HEK293 (cell line): ENCODE results near the gene POLD3.

Source experiments
- CTCF ChIA-PET: fragments of 350-600 bp; formaldehyde crosslinking; extraction: SDS; loops from one replicate; lab custom pipeline; 2021; ENCODE audit warnings: antibody characterized with exemption; lab: Yijun Ruan, JAX
- POLR2A ChIA-PET: fragments of 300-600 bp; formaldehyde crosslinking; extraction: SDS; loops from one replicate; lab custom pipeline; 2020; ENCODE audit warnings: antibody characterized with exemption, inconsistent platforms; lab: Yijun Ruan, JAX
- H3K27ac ChIP-seq: fragments of 200-500 bp; sonication (Bioruptor generic); 2 replicates; pipeline ENCODE4 v1.5.1; 2014; ENCODE audit warnings: low read depth, low read length, control low read depth, inconsistent platforms; ENCODE audit errors: extremely low read depth
- H3K36me3 ChIP-seq, 2 experiments: fragments of 200-500 bp in 1 of 2; sonication (Bioruptor generic) in 1 of 2; 1 replicate in 1 of 2; 2 replicates in 1 of 2; pipeline ENCODE4 v1.5.1; 2014 to 2017; ENCODE audit warnings: inconsistent platforms in 2 of 2, low read length in 2 of 2; ENCODE audit not compliant: control insufficient read depth in 2 of 2, insufficient read depth in 1 of 2
- H3K4me1 ChIP-seq: fragments of 200-500 bp; sonication (Bioruptor generic); 2 replicates; pipeline ENCODE4 v1.5.1; 2014; ENCODE audit warnings: mild to moderate bottlenecking, low read length, inconsistent platforms; ENCODE audit not compliant: control insufficient read depth, insufficient read depth
- H3K4me3 ChIP-seq: 2 replicates; pipeline ENCODE4 v1.5.1; 2011; ENCODE audit warnings: low read depth, mild to moderate bottlenecking, control low read depth, low read length, moderate library complexity
- H3K9me3 ChIP-seq: fragments of 200-500 bp; sonication (Bioruptor generic); 2 replicates; pipeline ENCODE4 v1.5.1; 2014; ENCODE audit warnings: low read depth, low read length, inconsistent platforms; ENCODE audit not compliant: control insufficient read depth, insufficient read depth
- GLI2 ChIP-seq: fragments of 450-650 bp; formaldehyde crosslinking; IDR thresholded peaks from 2 replicates; pipeline ENCODE4; 2017; ENCODE audit warnings: missing biosample characterization, missing genetic modification characterization, low read depth, borderline replicate concordance
- KLF8 ChIP-seq: fragments of 450-650 bp; formaldehyde crosslinking; IDR thresholded peaks from 2 replicates; pipeline ENCODE4 v1.5.1; 2016; ENCODE audit warnings: missing biosample characterization, missing genetic modification characterization
- SETDB1 ChIP-seq: IDR thresholded peaks from one replicate; pipeline ENCODE4 v1.6.1; 2017; ENCODE audit warnings: mild to moderate bottlenecking, low read length, moderate library complexity, mixed read lengths; ENCODE audit not compliant: insufficient read length
- TRIM28 ChIP-seq: IDR thresholded peaks from 2 replicates; pipeline ENCODE4 v1.6.1; 2011; ENCODE audit warnings: low read length, control low read depth, borderline replicate concordance
- ZNF132 ChIP-seq: fragments of 450-650 bp; formaldehyde crosslinking; IDR thresholded peaks from 2 replicates; pipeline ENCODE4 v1.5.1; 2017; ENCODE audit warnings: missing biosample characterization, missing genetic modification characterization, borderline replicate concordance
- ZNF175 ChIP-seq: fragments of 450-650 bp; formaldehyde crosslinking; IDR thresholded peaks from 2 replicates; pipeline ENCODE4 v1.5.1; 2016; ENCODE audit warnings: missing biosample characterization, missing genetic modification characterization
- ZNF350 ChIP-seq: fragments of 450-650 bp; formaldehyde crosslinking; IDR thresholded peaks from 2 replicates; pipeline ENCODE4 v1.5.0; 2017; ENCODE audit warnings: missing biosample characterization, mild to moderate bottlenecking, missing genetic modification characterization
- ZNF426 ChIP-seq: fragments of 450-650 bp; formaldehyde crosslinking; IDR thresholded peaks from 2 replicates; pipeline ENCODE4 v1.5.1; 2017; ENCODE audit warnings: missing biosample characterization, missing genetic modification characterization, mild to moderate bottlenecking, inconsistent platforms, moderate library complexity
- ZNF549 ChIP-seq: fragments of 450-650 bp; IDR thresholded peaks from 2 replicates; pipeline ENCODE4 v1.5.1; 2018; ENCODE audit warnings: missing biosample characterization, missing genetic modification characterization, mild to moderate bottlenecking, inconsistent platforms, moderate library complexity
- ZNF585B ChIP-seq: fragments of 450-650 bp; formaldehyde crosslinking; IDR thresholded peaks from 2 replicates; pipeline ENCODE4 v1.5.1; 2016; ENCODE audit warnings: missing biosample characterization, missing genetic modification characterization
- ZNF626 ChIP-seq: fragments of 450-650 bp; sonication (Bioruptor Pico); formaldehyde crosslinking; IDR thresholded peaks from 2 replicates; pipeline ENCODE4 v1.5.1; 2018; ENCODE audit warnings: missing biosample characterization, missing genetic modification characterization, inconsistent platforms
- TF ChIP-seq, protein P1 (sequence below): fragments of 450-650 bp; formaldehyde crosslinking; IDR thresholded peaks from 2 replicates; pipeline ENCODE4 v1.5.1; 2016; ENCODE audit warnings: missing biosample characterization, missing genetic modification characterization, borderline replicate concordance
- TF ChIP-seq, protein P2 (sequence below): fragments of 450-650 bp; formaldehyde crosslinking; IDR thresholded peaks from 2 replicates; pipeline ENCODE4 v1.5.1; 2016; ENCODE audit warnings: missing biosample characterization, missing genetic modification characterization, borderline replicate concordance
- TF ChIP-seq, protein P3 (sequence below): fragments of 450-650 bp; formaldehyde crosslinking; IDR thresholded peaks from 2 replicates; pipeline ENCODE4 v1.5.0; 2017; ENCODE audit warnings: missing biosample characterization, missing genetic modification characterization, borderline replicate concordance

The POLD3 gene

DNA sequence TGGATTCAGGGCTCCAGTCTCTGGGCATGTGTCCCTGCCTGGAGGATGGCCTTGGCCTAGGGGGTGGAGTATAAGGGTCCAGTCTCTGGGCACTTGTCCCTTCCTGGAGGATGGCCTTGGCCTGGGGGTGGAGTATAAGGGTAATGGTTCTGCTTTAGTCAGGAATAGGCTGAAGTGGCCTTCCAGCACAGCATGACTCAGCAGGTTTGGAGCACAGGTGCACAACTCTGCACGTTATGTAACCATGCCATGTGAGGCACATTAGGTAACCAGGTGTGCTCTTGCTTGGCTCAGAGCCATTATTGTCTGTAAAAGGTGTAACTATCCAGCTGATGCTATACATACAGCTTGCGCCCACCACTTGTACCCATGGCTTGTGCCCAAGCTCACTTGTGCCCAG is 48.4 kb upstream of the POLD3 start:
- no peak overlapping the region for H3K27ac ChIP-seq

DNA sequence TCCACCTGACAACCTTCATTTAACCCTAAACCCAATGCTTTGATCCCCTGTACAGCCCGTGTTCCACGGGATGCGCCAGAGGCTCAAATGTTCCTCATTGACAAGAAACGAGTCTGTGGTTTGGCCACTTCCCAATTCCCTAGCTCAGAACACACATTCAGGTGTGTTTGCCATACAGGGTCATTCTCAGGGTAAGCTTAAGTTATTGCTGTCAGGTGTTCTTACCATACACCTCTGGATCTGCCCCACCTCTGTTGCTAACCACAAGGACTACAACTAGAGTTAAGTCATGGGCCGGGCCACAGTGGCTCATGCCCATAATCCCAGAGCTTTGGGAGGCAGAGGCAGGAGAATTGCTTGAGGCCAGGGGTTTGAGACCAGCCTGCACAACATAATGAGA is 45.6 kb upstream of the POLD3 start:
- ChIA-PET POLR2A (no interaction called here), CTCF (interaction anchor here (0.6 kb wide), 1 partner anchor 110 kb away, joined by 3 read pairs; no protein-coding TSS in a partner anchor)
- no peak overlapping the region for H3K27ac ChIP-seq
- TF ChIP-seq ZNF585B (tag by site-specific recombination) = 0 out of 2 replicates have a peak, but pooled peaks have one; percentile 8
- no peak for TF ChIP-seq ZNF350
- H3K36me3 ChIP-seq = no peaks in the 10 kb centered on the region
- no peaks in the 10 kb centered on the region for H3K4me1 ChIP-seq
- H3K9me3 ChIP-seq = no peaks in the 10 kb centered on the region
- no peak overlapping the region for H3K4me3 ChIP-seq

More for the DNA sequence above, 48.4 kb upstream of the POLD3 start:
- Histone ChIP-seq H3K36me3 (no peaks in the 10 kb centered on the region), H3K4me3 (no peak overlapping the region), H3K9me3 (no peaks in the 10 kb centered on the region), H3K4me1 (no peaks in the 10 kb centered on the region)
- ChIA-PET CTCF (no interaction called here), POLR2A (no interaction called here)
- peak; percentile 64 for TF ChIP-seq ZNF549 (tag by site-specific recombination)
- peak; percentile 91; the same call in 1 of the 2 replicates for TF ChIP-seq TRIM28
- no peak for TF ChIP-seq KLF8 (tag by site-specific recombination)
- TF ChIP-seq SETDB1 = peak; percentile 77
- TF ChIP-seq GLI2 = no peak
- TF ChIP-seq, protein P1, sequence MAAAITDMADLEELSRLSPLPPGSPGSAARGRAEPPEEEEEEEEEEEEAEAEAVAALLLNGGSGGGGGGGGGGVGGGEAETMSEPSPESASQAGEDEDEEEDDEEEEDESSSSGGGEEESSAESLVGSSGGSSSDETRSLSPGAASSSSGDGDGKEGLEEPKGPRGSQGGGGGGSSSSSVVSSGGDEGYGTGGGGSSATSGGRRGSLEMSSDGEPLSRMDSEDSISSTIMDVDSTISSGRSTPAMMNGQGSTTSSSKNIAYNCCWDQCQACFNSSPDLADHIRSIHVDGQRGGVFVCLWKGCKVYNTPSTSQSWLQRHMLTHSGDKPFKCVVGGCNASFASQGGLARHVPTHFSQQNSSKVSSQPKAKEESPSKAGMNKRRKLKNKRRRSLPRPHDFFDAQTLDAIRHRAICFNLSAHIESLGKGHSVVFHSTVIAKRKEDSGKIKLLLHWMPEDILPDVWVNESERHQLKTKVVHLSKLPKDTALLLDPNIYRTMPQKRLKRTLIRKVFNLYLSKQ (tag by site-specific recombination) = no peak
- TF ChIP-seq, protein P2, sequence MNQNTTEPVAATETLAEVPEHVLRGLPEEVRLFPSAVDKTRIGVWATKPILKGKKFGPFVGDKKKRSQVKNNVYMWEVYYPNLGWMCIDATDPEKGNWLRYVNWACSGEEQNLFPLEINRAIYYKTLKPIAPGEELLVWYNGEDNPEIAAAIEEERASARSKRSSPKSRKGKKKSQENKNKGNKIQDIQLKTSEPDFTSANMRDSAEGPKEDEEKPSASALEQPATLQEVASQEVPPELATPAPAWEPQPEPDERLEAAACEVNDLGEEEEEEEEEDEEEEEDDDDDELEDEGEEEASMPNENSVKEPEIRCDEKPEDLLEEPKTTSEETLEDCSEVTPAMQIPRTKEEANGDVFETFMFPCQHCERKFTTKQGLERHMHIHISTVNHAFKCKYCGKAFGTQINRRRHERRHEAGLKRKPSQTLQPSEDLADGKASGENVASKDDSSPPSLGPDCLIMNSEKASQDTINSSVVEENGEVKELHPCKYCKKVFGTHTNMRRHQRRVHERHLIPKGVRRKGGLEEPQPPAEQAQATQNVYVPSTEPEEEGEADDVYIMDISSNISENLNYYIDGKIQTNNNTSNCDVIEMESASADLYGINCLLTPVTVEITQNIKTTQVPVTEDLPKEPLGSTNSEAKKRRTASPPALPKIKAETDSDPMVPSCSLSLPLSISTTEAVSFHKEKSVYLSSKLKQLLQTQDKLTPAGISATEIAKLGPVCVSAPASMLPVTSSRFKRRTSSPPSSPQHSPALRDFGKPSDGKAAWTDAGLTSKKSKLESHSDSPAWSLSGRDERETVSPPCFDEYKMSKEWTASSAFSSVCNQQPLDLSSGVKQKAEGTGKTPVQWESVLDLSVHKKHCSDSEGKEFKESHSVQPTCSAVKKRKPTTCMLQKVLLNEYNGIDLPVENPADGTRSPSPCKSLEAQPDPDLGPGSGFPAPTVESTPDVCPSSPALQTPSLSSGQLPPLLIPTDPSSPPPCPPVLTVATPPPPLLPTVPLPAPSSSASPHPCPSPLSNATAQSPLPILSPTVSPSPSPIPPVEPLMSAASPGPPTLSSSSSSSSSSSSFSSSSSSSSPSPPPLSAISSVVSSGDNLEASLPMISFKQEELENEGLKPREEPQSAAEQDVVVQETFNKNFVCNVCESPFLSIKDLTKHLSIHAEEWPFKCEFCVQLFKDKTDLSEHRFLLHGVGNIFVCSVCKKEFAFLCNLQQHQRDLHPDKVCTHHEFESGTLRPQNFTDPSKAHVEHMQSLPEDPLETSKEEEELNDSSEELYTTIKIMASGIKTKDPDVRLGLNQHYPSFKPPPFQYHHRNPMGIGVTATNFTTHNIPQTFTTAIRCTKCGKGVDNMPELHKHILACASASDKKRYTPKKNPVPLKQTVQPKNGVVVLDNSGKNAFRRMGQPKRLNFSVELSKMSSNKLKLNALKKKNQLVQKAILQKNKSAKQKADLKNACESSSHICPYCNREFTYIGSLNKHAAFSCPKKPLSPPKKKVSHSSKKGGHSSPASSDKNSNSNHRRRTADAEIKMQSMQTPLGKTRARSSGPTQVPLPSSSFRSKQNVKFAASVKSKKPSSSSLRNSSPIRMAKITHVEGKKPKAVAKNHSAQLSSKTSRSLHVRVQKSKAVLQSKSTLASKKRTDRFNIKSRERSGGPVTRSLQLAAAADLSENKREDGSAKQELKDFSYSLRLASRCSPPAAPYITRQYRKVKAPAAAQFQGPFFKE (tag by site-specific recombination) = no peak
- peak; percentile 63 for TF ChIP-seq ZNF585B (tag by site-specific recombination)
- TF ChIP-seq ZNF426 (tag by site-specific recombination) = no peak
- TF ChIP-seq ZNF626 (tag by site-specific recombination) = 0 out of 2 replicates have a peak, but pooled peaks have one; percentile 35
- no peak for TF ChIP-seq ZNF132
- no peak for TF ChIP-seq ZNF175 (tag by site-specific recombination)

DNA sequence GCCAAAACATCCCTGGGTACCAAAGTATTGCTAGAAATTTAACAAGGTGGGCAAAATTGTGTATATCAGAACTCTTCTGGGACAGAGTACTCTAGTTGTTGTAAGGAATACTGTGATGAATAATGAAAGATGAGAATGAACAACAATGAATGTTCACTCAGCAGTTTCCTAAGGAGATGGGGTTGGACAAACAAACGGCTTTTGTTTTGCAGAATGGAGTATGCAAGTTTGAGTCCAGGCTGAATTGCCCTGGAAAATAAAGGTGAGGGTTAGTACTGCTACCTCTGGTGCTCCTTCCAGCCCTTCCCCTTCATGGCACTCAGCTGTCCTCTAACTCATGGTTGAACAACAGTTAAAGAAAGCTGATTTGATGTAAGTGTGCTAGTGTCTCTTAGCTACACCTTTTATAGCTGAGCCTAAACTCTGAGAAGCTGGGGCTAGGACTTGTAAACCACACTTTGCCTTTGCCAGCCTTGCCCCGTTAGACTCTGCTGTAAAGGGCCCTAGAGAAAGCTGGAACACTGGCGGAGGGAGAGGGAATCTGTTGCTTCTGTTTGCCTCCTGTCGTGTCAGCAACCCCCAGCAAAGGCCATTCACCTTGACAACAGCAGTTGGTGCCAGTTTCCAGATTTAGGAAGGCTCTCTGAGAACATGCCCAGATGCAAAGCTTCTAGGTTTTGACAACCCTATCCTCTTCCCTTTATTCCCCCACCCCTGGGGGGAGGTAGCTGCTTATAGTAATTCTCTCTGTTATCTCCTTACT is 41.2 kb upstream of the POLD3 start:
- TF ChIP-seq, protein P3, sequence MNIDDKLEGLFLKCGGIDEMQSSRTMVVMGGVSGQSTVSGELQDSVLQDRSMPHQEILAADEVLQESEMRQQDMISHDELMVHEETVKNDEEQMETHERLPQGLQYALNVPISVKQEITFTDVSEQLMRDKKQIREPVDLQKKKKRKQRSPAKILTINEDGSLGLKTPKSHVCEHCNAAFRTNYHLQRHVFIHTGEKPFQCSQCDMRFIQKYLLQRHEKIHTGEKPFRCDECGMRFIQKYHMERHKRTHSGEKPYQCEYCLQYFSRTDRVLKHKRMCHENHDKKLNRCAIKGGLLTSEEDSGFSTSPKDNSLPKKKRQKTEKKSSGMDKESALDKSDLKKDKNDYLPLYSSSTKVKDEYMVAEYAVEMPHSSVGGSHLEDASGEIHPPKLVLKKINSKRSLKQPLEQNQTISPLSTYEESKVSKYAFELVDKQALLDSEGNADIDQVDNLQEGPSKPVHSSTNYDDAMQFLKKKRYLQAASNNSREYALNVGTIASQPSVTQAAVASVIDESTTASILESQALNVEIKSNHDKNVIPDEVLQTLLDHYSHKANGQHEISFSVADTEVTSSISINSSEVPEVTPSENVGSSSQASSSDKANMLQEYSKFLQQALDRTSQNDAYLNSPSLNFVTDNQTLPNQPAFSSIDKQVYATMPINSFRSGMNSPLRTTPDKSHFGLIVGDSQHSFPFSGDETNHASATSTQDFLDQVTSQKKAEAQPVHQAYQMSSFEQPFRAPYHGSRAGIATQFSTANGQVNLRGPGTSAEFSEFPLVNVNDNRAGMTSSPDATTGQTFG = no peak
- TF ChIP-seq, protein P1 (tag by site-specific recombination) = no peak
- H3K36me3 ChIP-seq = no peaks in the 10 kb centered on the region
- CTCF ChIA-PET = interaction anchor here (0.9 to 1.2 kb wide), 2 partner anchors 98 to 101 kb away, joined by 4 to 5 read pairs; no protein-coding TSS in a partner anchor
- no peaks in the 10 kb centered on the region for H3K9me3 ChIP-seq
- POLR2A ChIA-PET = interaction anchor here (2.5 kb wide), 1 partner anchor 58 kb away, joined by 10 read pairs; the partner anchor contains the start of gene LIPT2
- no peaks in the 10 kb centered on the region for H3K4me1 ChIP-seq
- H3K27ac ChIP-seq = no peak overlapping the region
- no peak overlapping the region for H3K4me3 ChIP-seq
